Measurements from ENCODE around the gene GABBR2. TPM values are rescaled to one million over a fixed set of nuclear protein-coding genes. Genes with fewer than 3 reads are reported as not detected.

GABBR2 gene
- total RNA-seq, 1 donor from 2014 or later, result not detected

DNA sequence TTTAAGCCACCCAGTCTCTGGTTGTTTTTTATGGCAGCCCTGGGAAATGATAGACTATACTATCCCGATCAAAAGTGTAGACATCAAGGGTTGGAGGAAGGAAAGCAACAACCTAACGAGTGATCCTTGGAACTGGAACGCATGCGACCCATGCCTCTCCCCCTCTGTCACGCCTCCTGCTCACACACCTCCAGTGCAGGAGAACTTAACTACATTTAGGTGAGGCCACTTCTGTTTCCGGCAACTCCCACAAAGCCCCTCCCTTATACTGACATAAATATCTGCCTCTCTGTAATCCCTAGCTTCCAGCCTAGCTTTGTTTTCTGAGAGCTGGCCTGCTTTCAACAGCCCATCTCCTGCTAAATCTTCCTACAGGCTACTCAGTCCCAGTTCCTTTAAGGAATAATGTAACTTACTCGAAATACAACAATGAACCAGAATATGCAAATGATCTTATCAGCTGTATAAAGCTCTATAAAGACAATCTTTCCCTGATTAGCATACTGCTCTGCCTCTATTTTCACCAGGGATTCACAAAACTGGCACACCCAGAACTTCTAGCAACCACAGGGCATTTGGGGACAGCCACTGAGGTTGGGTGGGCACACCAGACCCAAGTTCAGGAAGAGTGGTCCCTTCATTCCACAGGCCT, 73.9 kb downstream of the GABBR2 start:
- Mint-ChIP-seq H3K36me3 (ENCODE audit: low read depth) (no peaks in the 10 kb centered on the region), H3K27me3 (ENCODE audit: low read depth) (peaks cover 5% of the 10 kb centered on the region), H3K9me3 (no peaks in the 10 kb centered on the region), H3K4me3 (ENCODE audit: low read depth) (no peak overlapping the region), H3K4me1 (ENCODE audit: low read depth) (no peaks in the 10 kb centered on the region), H3K27ac (no peak overlapping the region)
- intact Hi-C loops (cut with micrococcal nuclease), result no loop called here
- no peak for DNase-seq (ENCODE audit: low spot score)

DNA sequence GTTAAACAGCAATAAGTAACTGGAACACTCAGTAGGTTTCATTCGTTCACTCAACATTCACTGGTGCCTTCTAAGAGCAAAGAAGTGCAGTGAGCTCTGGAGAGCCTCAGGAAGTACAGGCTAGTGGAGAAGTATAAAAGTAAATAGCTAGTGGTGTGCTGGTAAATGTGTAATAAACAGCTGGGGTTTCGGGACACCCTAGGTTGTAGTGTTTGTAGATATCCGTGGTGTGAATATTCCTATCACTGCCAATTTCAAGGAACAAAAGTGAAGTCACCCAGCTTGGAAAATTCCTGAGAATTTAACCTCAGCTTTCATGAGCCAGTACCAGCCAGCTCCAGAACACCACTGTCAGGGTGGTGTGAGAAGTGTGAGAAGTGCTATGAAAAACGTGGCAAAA, 75.9 kb downstream of the GABBR2 start:
- DNase-seq (ENCODE audit: low spot score), result no peak
- Mint-ChIP-seq H3K27me3 (ENCODE audit: low read depth) (peaks cover 9% of the 10 kb centered on the region), H3K4me3 (ENCODE audit: low read depth) (no peak overlapping the region), H3K9me3 (no peaks in the 10 kb centered on the region), H3K27ac (no peak overlapping the region), H3K36me3 (ENCODE audit: low read depth) (no peaks in the 10 kb centered on the region), H3K4me1 (ENCODE audit: low read depth) (no peaks in the 10 kb centered on the region)
- intact Hi-C loops (cut with micrococcal nuclease), result no loop called here

DNA sequence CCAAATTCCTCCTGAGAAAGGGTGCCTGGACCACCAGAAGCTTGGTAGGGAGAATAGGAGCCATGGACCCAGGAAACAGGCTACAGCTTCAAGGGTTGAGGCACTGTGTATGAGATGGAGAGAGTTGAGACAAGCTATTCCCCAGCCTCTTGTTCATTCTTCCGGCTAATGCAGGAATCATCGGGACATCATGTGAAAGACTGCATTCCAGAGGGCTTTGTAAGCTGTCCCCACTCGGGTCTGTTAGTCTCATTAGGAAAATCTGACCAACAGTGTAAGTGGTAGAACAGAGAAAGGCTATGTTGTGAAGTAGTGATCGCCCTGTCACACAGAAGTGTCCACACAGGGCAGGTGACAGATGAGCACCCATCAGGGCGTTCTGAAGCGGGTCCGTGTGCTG, 81.4 kb downstream of the GABBR2 start:
- H3K36me3 Mint-ChIP-seq (ENCODE audit: low read depth), result no peaks in the 10 kb centered on the region
- H3K4me3 Mint-ChIP-seq (ENCODE audit: low read depth), result no peak overlapping the region
- no peaks in the 10 kb centered on the region for H3K9me3 Mint-ChIP-seq
- no peak overlapping the region for H3K27ac Mint-ChIP-seq
- intact Hi-C loops (cut with micrococcal nuclease), result no loop called here
- no peaks in the 10 kb centered on the region for H3K4me1 Mint-ChIP-seq (ENCODE audit: low read depth)
- peaks cover 13% of the 10 kb centered on the region for H3K27me3 Mint-ChIP-seq (ENCODE audit: low read depth)
- DNase-seq (ENCODE audit: low spot score), result no peak

DNA sequence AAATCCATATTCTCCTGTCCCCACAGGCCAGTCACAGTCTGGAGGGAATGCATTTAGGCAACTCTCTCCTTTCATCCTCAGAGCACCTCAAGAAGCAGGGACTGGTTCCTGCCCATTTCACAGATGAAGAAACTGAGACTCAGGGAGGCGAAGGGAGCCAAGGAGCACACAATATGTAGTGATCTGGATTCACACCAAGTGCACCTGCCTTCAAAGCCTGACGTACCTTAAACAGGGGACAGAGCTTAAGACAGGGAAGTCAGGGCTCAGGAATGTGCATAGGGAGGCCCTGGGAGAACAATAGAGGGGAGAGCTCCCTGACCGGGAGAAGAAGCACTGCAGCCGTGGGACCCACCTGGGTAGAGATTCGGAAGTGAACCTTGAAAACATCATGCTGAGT, 83.0 kb downstream of the GABBR2 start:
- Mint-ChIP-seq H3K9me3 (no peaks in the 10 kb centered on the region), H3K36me3 (ENCODE audit: low read depth) (no peaks in the 10 kb centered on the region), H3K4me3 (ENCODE audit: low read depth) (no peak overlapping the region), H3K27ac (no peak overlapping the region), H3K4me1 (ENCODE audit: low read depth) (no peaks in the 10 kb centered on the region), H3K27me3 (ENCODE audit: low read depth) (peaks cover 13% of the 10 kb centered on the region)
- intact Hi-C loops (cut with micrococcal nuclease), result no loop called here
- DNase-seq (ENCODE audit: low spot score), result no peak

DNA sequence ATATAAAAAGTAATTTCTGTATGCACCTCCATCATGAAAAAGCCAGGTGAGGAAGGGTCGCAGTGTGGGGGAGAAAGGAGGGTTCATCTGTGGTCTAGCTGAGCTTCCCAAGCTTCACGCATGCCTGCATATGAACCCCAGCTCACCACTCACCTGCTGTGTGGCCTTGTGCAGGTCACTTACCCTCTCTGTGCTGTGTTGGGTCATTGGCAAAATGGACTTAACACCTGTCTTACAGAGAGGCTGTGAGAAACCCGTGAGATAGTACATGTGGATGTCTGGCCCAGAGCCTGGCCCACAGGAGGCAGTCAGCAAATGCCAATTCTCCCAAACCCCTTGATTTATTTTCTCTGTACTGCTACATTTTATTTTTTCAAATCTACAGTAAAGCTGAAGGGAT, 88.9 kb downstream of the GABBR2 start:
- Mint-ChIP-seq H3K36me3 (ENCODE audit: low read depth) (no peaks in the 10 kb centered on the region), H3K27ac (no peak overlapping the region), H3K4me1 (ENCODE audit: low read depth) (no peaks in the 10 kb centered on the region), H3K27me3 (ENCODE audit: low read depth) (peaks cover 16% of the 10 kb centered on the region), H3K4me3 (ENCODE audit: low read depth) (no peak overlapping the region), H3K9me3 (no peaks in the 10 kb centered on the region)
- DNase-seq (ENCODE audit: low spot score), result no peak
- intact Hi-C loops (cut with micrococcal nuclease), result no loop called here

DNA sequence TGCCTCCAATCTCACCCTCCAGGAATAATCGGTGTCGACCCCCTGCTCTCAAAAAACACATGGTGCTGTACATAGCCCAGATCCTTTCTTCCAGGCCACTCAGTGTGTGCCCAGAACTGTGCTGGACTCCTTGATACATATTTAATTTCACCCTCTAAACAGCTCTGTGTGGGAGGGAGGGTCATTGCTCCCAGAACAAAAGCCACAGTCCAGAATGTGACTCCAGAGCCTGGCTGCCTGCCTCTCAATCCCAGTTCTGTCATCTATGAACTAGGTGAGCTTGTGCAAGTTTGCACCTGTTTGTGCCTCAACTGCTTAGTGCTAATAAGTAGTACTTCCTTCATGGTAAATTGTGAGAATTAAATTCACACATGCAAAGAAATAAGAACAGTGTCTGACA, 93.1 kb downstream of the GABBR2 start:
- Mint-ChIP-seq H3K4me3 (ENCODE audit: low read depth) (no peak overlapping the region), H3K27me3 (ENCODE audit: low read depth) (peaks cover 15% of the 10 kb centered on the region), H3K36me3 (ENCODE audit: low read depth) (no peaks in the 10 kb centered on the region), H3K27ac (no peak overlapping the region), H3K4me1 (ENCODE audit: low read depth) (no peaks in the 10 kb centered on the region), H3K9me3 (no peaks in the 10 kb centered on the region)
- intact Hi-C loops (cut with micrococcal nuclease), result no loop called here
- no peak for DNase-seq (ENCODE audit: low spot score)

DNA sequence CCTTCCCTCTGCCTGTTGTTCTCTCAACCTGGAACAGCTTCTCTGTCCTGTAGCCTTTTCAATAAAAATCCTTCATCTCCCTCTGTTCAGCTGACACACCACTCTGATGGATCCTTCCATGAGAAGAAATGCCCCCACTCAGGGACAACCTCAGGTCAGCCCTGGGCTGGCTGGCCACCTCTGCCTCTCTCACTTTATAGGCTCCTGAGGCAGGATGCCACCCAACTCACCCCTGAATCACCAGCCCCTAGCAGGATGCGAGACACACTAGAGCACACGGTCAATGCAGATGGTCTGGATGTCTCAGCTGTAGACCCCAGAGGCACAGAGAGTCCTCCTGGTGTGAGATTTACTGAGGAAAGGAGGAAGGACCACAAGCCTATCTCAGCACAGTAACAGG, 93.8 kb downstream of the GABBR2 start:
- Mint-ChIP-seq H3K4me1 (ENCODE audit: low read depth) (no peaks in the 10 kb centered on the region), H3K27ac (no peak overlapping the region), H3K9me3 (no peaks in the 10 kb centered on the region), H3K4me3 (ENCODE audit: low read depth) (no peak overlapping the region), H3K36me3 (ENCODE audit: low read depth) (no peaks in the 10 kb centered on the region), H3K27me3 (ENCODE audit: low read depth) (peaks cover 15% of the 10 kb centered on the region)
- no peak for DNase-seq (ENCODE audit: low spot score)
- intact Hi-C loops (cut with micrococcal nuclease), result no loop called here

DNA sequence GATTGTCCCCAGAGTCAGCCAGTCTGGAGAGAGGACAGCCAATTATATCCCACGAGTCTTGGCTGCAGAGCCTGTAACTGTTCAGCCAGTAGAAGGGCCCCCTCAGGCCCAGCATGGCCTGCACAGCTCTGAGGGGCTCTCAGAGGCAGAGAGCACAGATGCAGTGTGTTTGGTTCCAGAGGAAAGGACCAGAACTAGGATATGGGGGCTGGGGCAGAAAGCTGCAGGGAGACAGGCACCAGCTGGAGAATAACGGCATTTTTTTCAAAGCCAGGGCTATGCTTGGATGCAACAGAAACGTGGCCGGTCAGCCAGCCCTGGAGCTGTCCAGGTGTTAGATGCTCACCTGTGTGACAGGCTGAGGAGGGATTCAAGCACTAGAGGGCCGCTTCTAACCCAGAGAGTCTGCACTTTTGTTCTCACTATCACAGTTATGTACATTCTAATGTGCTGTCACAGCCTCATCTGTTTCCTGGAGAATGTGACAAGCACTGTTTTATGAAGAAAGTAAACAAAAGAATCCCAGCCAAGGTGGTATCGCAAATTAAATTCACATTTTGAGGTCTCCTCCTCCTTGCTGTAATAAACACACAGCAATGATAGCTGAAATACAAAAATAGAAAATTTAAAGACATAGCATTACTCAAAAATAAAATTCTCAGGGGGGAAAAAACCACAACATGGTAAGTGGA, 96.5 kb downstream of the GABBR2 start:
- peaks cover 18% of the 10 kb centered on the region for H3K27me3 Mint-ChIP-seq (ENCODE audit: low read depth)
- no peaks in the 10 kb centered on the region for H3K36me3 Mint-ChIP-seq (ENCODE audit: low read depth)
- H3K4me1 Mint-ChIP-seq (ENCODE audit: low read depth), result no peaks in the 10 kb centered on the region
- intact Hi-C loops (cut with micrococcal nuclease), result no loop called here
- no peaks in the 10 kb centered on the region for H3K9me3 Mint-ChIP-seq
- no peak overlapping the region for H3K27ac Mint-ChIP-seq
- H3K4me3 Mint-ChIP-seq (ENCODE audit: low read depth), result no peak overlapping the region
- DNase-seq (ENCODE audit: low spot score), result no peak

DNA sequence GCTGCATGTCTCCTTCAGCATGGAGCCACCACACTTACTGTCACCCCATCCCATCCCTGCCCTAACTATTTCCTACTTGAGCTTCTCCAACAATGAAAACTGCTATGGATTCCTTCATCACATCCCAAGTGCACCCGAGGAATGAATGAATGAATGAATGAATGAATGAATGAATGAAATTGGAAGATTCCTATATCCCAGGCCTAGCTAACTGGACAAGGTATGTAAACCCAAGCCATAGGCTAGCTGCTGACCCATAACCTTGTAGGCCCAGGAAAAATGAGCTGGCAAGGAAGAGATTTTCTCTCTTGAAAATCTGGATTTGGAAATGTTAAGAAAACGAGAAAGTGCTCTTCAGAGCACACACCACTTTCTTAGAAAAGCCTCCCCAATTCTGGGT, 97.4 kb downstream of the GABBR2 start:
- Mint-ChIP-seq H3K4me1 (ENCODE audit: low read depth) (no peaks in the 10 kb centered on the region), H3K9me3 (no peaks in the 10 kb centered on the region), H3K4me3 (ENCODE audit: low read depth) (no peak overlapping the region), H3K36me3 (ENCODE audit: low read depth) (no peaks in the 10 kb centered on the region), H3K27me3 (ENCODE audit: low read depth) (peaks cover 16% of the 10 kb centered on the region), H3K27ac (no peak overlapping the region)
- no peak for DNase-seq (ENCODE audit: low spot score)
- intact Hi-C loops (cut with micrococcal nuclease), result no loop called here

DNA sequence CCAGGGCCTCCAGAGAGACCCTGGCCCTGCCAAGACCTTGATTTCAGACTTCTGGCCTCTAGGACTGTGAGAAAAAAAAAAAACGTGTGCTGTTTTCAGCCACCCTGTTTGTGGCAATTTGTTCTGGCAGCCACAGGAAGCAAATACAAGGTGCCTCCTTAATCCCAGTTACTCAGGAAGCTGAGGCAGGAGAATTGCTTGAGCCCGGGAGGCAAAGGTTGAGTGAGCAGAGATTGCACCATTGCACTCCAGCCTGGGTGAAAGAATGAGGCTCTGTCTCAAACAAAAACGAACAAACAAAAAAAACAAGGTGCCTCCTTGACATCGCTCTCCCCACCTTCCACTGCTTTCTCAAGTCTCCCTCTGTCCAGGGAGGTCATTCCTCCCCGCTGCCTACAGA, 98.0 kb downstream of the GABBR2 start:
- Mint-ChIP-seq H3K4me3 (ENCODE audit: low read depth) (no peak overlapping the region), H3K4me1 (ENCODE audit: low read depth) (no peaks in the 10 kb centered on the region), H3K27me3 (ENCODE audit: low read depth) (peaks cover 16% of the 10 kb centered on the region), H3K36me3 (ENCODE audit: low read depth) (no peaks in the 10 kb centered on the region), H3K27ac (no peak overlapping the region), H3K9me3 (no peaks in the 10 kb centered on the region)
- intact Hi-C loops (cut with micrococcal nuclease), result no loop called here
- DNase-seq (ENCODE audit: low spot score), result no peak

DNA sequence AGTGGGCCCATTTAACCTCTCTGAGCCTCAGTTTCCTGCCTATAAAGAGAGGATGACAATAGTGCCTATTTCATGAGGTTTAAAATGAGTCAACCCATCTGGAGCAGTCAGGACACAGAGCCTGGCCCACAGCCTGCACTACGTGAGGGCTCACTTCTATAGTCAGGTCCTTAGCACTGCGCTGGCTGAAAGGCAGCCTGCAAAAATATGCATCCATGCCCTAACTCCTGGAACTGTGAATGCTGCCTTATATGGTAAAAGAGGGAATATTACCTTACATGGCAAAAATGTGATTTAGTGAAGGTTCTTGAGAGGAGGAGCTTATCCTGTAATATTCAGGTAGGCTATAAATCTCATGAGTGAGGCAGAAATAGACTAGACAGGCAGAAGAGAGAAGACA, 98.5 kb downstream of the GABBR2 start:
- H3K4me1 Mint-ChIP-seq (ENCODE audit: low read depth), result no peaks in the 10 kb centered on the region
- no peak overlapping the region for H3K4me3 Mint-ChIP-seq (ENCODE audit: low read depth)
- no peak for DNase-seq (ENCODE audit: low spot score)
- no peaks in the 10 kb centered on the region for H3K36me3 Mint-ChIP-seq (ENCODE audit: low read depth)
- H3K9me3 Mint-ChIP-seq, result no peaks in the 10 kb centered on the region
- peaks cover 12% of the 10 kb centered on the region for H3K27me3 Mint-ChIP-seq (ENCODE audit: low read depth)
- intact Hi-C loops (cut with micrococcal nuclease), result no loop called here
- no peak overlapping the region for H3K27ac Mint-ChIP-seq

DNA sequence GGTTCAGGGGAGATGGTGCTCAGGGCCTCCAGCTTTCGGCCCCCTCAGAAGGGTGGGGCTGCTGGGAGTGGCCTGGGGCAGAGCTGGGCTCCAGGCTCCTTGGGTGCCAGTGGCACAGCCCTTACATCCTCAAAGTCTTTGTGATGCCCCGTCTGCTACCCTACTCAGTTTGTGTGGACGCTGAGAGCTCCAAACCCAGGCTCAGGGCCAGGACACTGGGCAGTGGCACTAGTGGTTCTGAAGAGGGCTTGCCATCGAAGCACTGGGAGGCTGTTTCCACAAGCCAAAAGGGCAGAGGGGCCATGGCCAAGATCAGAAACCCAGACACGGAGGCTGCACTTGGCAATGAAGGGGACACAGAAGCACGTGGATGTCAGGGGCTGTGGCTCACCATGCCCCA, 99.1 kb downstream of the GABBR2 start:
- Mint-ChIP-seq H3K27me3 (ENCODE audit: low read depth) (peaks cover 10% of the 10 kb centered on the region), H3K4me1 (ENCODE audit: low read depth) (no peaks in the 10 kb centered on the region), H3K9me3 (no peaks in the 10 kb centered on the region), H3K4me3 (ENCODE audit: low read depth) (no peak overlapping the region), H3K36me3 (ENCODE audit: low read depth) (no peaks in the 10 kb centered on the region), H3K27ac (no peak overlapping the region)
- no peak for DNase-seq (ENCODE audit: low spot score)
- intact Hi-C loops (cut with micrococcal nuclease), result no loop called here

DNA sequence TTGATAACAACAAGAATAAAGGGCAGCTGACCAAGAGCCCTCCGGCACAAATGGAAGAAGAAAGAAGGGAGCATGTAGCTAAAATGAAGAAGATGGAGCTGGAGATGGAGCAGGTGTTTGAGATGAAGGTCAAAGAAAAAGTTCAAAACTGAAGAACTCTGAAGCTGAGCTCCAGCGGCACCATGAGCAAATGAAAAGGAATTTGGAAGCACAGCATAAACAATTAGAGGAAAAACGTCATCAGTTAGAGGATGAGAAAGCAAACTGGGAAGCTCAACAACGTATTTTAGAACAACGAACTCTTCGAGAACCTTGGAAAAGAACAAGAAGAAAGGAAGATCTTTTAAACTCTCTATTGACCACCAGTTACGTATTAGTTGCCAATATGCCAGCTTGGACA, 100.9 kb downstream of the GABBR2 start:
- no peaks in the 10 kb centered on the region for H3K4me1 Mint-ChIP-seq (ENCODE audit: low read depth)
- no peaks in the 10 kb centered on the region for H3K9me3 Mint-ChIP-seq
- peaks cover 9% of the 10 kb centered on the region for H3K27me3 Mint-ChIP-seq (ENCODE audit: low read depth)
- intact Hi-C loops (cut with micrococcal nuclease), result no loop called here
- H3K4me3 Mint-ChIP-seq (ENCODE audit: low read depth), result no peak overlapping the region
- H3K36me3 Mint-ChIP-seq (ENCODE audit: low read depth), result no peaks in the 10 kb centered on the region
- no peak for DNase-seq (ENCODE audit: low spot score)
- H3K27ac Mint-ChIP-seq, result no peak overlapping the region

All from activated T-helper 2 cell treated with anti-CD3 and anti-CD28 coated beads, Interferon-gamma antibody, Interleukin-2, Interleukin-4, amounts not matched to agents 10 μg/mL and 5 μg/mL and 100 μg/mL, durations not matched to agents 14 hours and 24 hours and 36 hours (primary cell).